Measurements from ENCODE around the gene FLNA.
"Not testable (repeated sequence)": the region's sequence is repeated elsewhere in the genome, so short reads cannot be mapped to it uniquely, and the experiment has no call there.

The FLNA gene

GRCh38 chrX:154348114-154348531 lies 26.3 kb downstream of the FLNA start:
- Histone ChIP-seq H2BK15ac (replicated peaks; ENCODE audit: low read depth) (no peak overlapping the region), H3K9ac (ENCODE audit: low read length) (no peak overlapping the region), H3K18ac (ENCODE audit: low read length) (no peak overlapping the region), H3K23ac (ENCODE audit: low read length) (no peak overlapping the region), H2BK120ac (ENCODE audit: low read depth, low read length) (no peak overlapping the region), H3K4me1 (ENCODE audit: control insufficient read depth, low read depth, low read length) (no peaks in the 10 kb centered on the region), H3K79me2 (ENCODE audit: control insufficient read depth, insufficient read depth, low read length) (no peaks in the 10 kb centered on the region), H3K27me3 (ENCODE audit: insufficient read depth, low read length, poor library complexity) (no peaks in the 10 kb centered on the region), H2AK5ac (ENCODE audit: low read length) (no peak overlapping the region), H3K56ac (ENCODE audit: low read length) (no peak overlapping the region), H2BK5ac (ENCODE audit: low read length) (no peak overlapping the region), H4K8ac (ENCODE audit: low read depth, low read length) (no peak overlapping the region), H3K4ac (ENCODE audit: low read depth, low read length) (no peak overlapping the region), H3K36me3 (ENCODE audit: control insufficient read depth, insufficient read depth, low read length) (peaks cover 10% of the 10 kb centered on the region), H3K4me3 (ENCODE audit: low read length) (no peak overlapping the region), H4K5ac (ENCODE audit: low read length) (no peak overlapping the region), H3K4me2 (ENCODE audit: low read length) (no peak overlapping the region), H3K79me1 (ENCODE audit: low read length) (no peaks in the 10 kb centered on the region), H3K27ac (ENCODE audit: low read depth, low read length) (no peak overlapping the region)
- peak; percentile 19 for DNase-seq
- WGBS (ENCODE audit: extremely low coverage, insufficient coverage, low lambda C conversion rate), result no CpG with 5 or more reads among the region's 7 CpGs

GRCh38 chrX:154343620-154344019 lies 30.8 kb downstream of the FLNA start:
- H2AK5ac ChIP-seq (ENCODE audit: low read length); H2BK120ac ChIP-seq (ENCODE audit: low read depth, low read length); H3K4me2 ChIP-seq (ENCODE audit: low read length); H3K9ac ChIP-seq (ENCODE audit: low read length); H3K56ac ChIP-seq (ENCODE audit: low read length); H4K8ac ChIP-seq (ENCODE audit: low read depth, low read length); H3K27ac ChIP-seq (ENCODE audit: low read depth, low read length); H2BK5ac ChIP-seq (ENCODE audit: low read length); H3K4ac ChIP-seq (ENCODE audit: low read depth, low read length); H3K18ac ChIP-seq (ENCODE audit: low read length); H3K4me1 ChIP-seq (ENCODE audit: control insufficient read depth, low read depth, low read length); H3K23ac ChIP-seq (ENCODE audit: low read length); H3K36me3 ChIP-seq (ENCODE audit: control insufficient read depth, insufficient read depth, low read length); H3K79me2 ChIP-seq (ENCODE audit: control insufficient read depth, insufficient read depth, low read length); H3K79me1 ChIP-seq (ENCODE audit: low read length); DNase-seq; H2BK15ac ChIP-seq (replicated peaks; ENCODE audit: low read depth); H4K5ac ChIP-seq (ENCODE audit: low read length); H3K27me3 ChIP-seq (ENCODE audit: insufficient read depth, low read length, poor library complexity); H3K4me3 ChIP-seq (ENCODE audit: low read length): not testable (repeated sequence)
- no CpG with 5 or more reads among the region's 20 CpGs for WGBS (ENCODE audit: extremely low coverage, insufficient coverage, low lambda C conversion rate)

DNA sequence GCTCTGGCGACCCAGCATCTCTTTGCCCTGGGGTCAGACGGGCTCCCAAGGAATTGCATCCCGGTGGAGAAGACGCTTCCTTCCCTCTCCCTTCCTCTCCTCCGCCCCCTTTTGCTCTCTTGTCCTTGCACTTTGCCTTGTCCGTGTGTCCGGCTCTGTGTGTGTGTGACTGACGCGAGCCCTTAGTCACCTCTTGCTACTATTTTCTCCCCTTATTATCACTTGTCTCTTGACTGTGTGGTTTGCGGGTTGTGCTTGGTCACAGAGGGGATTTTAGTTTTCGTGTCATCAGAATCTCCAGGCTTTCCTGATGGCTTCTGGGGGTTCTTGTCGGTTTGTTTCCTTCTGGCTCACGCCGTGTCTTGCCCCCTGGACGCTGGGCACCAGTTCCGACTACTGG lies 31.4 kb downstream of the FLNA start:
- H4K8ac ChIP-seq (ENCODE audit: low read depth, low read length); H3K4me3 ChIP-seq (ENCODE audit: low read length); H3K27ac ChIP-seq (ENCODE audit: low read depth, low read length); H4K5ac ChIP-seq (ENCODE audit: low read length); H3K23ac ChIP-seq (ENCODE audit: low read length); DNase-seq; H3K9ac ChIP-seq (ENCODE audit: low read length); H3K27me3 ChIP-seq (ENCODE audit: insufficient read depth, low read length, poor library complexity); H3K79me2 ChIP-seq (ENCODE audit: control insufficient read depth, insufficient read depth, low read length); H3K56ac ChIP-seq (ENCODE audit: low read length); H3K79me1 ChIP-seq (ENCODE audit: low read length); H3K36me3 ChIP-seq (ENCODE audit: control insufficient read depth, insufficient read depth, low read length); H3K4me1 ChIP-seq (ENCODE audit: control insufficient read depth, low read depth, low read length); H3K4ac ChIP-seq (ENCODE audit: low read depth, low read length); H3K18ac ChIP-seq (ENCODE audit: low read length); H2BK15ac ChIP-seq (replicated peaks; ENCODE audit: low read depth); H3K4me2 ChIP-seq (ENCODE audit: low read length); H2BK5ac ChIP-seq (ENCODE audit: low read length); H2BK120ac ChIP-seq (ENCODE audit: low read depth, low read length); H2AK5ac ChIP-seq (ENCODE audit: low read length): not testable (repeated sequence)
- no CpG with 5 or more reads among the region's 16 CpGs for WGBS (ENCODE audit: extremely low coverage, insufficient coverage, low lambda C conversion rate)

DNA sequence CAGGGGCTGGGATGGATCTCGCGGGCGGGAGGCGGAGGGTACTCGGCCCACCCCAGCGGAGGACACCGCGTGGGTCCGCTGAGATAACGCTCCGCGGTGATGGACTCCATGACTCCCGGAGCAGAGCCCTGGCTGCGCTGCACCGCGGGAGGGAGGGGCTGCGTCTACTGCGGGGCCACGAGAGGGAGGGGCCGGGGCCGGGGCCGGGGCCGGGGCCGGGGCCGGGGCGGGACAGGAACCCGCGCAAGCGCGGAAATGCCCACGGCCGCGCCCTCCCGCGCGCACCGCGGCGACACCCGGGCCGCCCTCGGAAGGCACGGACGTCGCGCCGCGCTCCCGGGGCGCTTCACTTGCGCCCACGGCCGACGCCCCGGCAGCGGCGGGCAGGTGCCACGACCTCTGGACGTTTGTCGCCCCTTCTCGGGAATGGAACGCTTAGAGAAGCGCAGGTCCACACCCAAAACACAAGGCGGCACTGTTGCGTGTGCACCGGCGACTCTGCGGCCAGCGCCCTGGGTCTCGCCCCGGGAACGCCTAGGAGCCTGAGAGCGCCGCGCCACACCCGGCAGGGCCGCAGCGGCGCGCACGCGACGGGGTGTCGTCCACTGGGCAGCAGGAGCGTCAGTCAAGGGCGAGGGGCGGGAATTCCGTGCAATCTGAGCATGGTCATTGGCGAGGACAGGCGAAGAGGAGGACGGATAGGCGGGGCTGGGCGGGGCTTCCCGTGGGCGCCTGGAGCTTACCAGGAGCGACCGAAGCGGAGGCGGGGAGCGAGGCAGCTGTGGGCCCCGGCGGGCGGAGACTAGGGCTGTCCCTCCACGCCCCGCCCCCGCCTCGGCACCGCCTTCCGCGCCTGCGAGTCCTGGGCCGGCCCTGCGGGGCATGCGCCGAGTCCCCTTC lies 32.8 kb downstream of the FLNA start:
- H3K18ac ChIP-seq (ENCODE audit: low read length); H4K8ac ChIP-seq (ENCODE audit: low read depth, low read length); DNase-seq; H3K23ac ChIP-seq (ENCODE audit: low read length); H3K27ac ChIP-seq (ENCODE audit: low read depth, low read length); H3K36me3 ChIP-seq (ENCODE audit: control insufficient read depth, insufficient read depth, low read length); H3K79me2 ChIP-seq (ENCODE audit: control insufficient read depth, insufficient read depth, low read length); H4K5ac ChIP-seq (ENCODE audit: low read length); H3K4me1 ChIP-seq (ENCODE audit: control insufficient read depth, low read depth, low read length); H2BK120ac ChIP-seq (ENCODE audit: low read depth, low read length); H3K4me3 ChIP-seq (ENCODE audit: low read length); H3K79me1 ChIP-seq (ENCODE audit: low read length); H2BK5ac ChIP-seq (ENCODE audit: low read length); H3K4me2 ChIP-seq (ENCODE audit: low read length); H3K4ac ChIP-seq (ENCODE audit: low read depth, low read length); H2BK15ac ChIP-seq (replicated peaks; ENCODE audit: low read depth); H2AK5ac ChIP-seq (ENCODE audit: low read length); H3K56ac ChIP-seq (ENCODE audit: low read length); H3K9ac ChIP-seq (ENCODE audit: low read length); H3K27me3 ChIP-seq (ENCODE audit: insufficient read depth, low read length, poor library complexity): not testable (repeated sequence)
- WGBS (ENCODE audit: extremely low coverage, insufficient coverage, low lambda C conversion rate), result no CpG with 5 or more reads among the region's 115 CpGs

DNA sequence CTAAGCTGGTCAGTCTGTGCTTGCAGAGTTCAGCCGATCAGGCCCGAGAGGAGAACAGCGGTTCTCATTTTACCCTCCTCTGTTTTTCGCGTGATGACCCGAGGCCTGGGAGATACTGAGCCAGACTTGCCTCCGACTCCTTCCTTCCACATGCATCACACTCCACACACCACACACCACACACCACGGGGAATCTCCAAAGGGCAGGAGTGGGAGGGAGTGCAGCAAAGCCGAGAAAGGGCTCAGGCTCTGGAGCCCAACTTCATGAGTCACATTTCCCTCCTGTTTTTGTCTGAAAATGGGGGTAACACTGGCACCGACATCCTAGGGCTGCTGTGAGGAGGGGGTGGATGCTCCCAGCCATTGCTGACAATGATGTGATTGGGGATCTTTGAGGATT lies 39.9 kb downstream of the FLNA start:
- WGBS (ENCODE audit: extremely low coverage, insufficient coverage, low lambda C conversion rate), result no CpG with 5 or more reads among the region's 10 CpGs

More for the DNA sequence above, 39.9 kb downstream of the FLNA start:
- Histone ChIP-seq H3K23ac (ENCODE audit: low read length) (no peak overlapping the region), H3K9ac (ENCODE audit: low read length) (no peak overlapping the region), H3K27ac (ENCODE audit: low read depth, low read length) (no peak overlapping the region), H3K18ac (ENCODE audit: low read length) (no peak overlapping the region), H3K79me2 (ENCODE audit: control insufficient read depth, insufficient read depth, low read length) (no peaks in the 10 kb centered on the region), H3K27me3 (ENCODE audit: insufficient read depth, low read length, poor library complexity) (no peaks in the 10 kb centered on the region), H3K4me3 (ENCODE audit: low read length) (no peak overlapping the region), H2BK5ac (ENCODE audit: low read length) (no peak overlapping the region), H3K4ac (ENCODE audit: low read depth, low read length) (no peak overlapping the region), H3K4me2 (ENCODE audit: low read length) (no peak overlapping the region), H4K5ac (ENCODE audit: low read length) (no peak overlapping the region), H3K36me3 (ENCODE audit: control insufficient read depth, insufficient read depth, low read length) (no peaks in the 10 kb centered on the region), H2BK120ac (ENCODE audit: low read depth, low read length) (no peak overlapping the region), H3K56ac (ENCODE audit: low read length) (no peak overlapping the region), H3K79me1 (ENCODE audit: low read length) (no peaks in the 10 kb centered on the region), H2AK5ac (ENCODE audit: low read length) (no peak overlapping the region), H4K8ac (ENCODE audit: low read depth, low read length) (no peak overlapping the region), H2BK15ac (replicated peaks; ENCODE audit: low read depth) (no peak overlapping the region), H3K4me1 (ENCODE audit: control insufficient read depth, low read depth, low read length) (no peaks in the 10 kb centered on the region)
- DNase-seq, result no peak

Data from mesendoderm (in vitro differentiated cells).